Ovary (tissue), 3 donors: ENCODE measurements around the gene ARHGDIB.

ENCODE experiments used
- EP300 ChIP-seq: sonication (generic); formaldehyde crosslinking; IDR thresholded peaks from one replicate; pipeline ENCODE4 v1.6.1; 2017; ENCODE audit warnings: antibody characterized with exemption
- TF ChIP-seq, protein P1 (sequence below), 3 donors: fragments of 450-650 bp in 2 of 3; fragments of 200-600 bp in 1 of 3; IDR thresholded peaks; one replicate each; pipeline versions ENCODE4 v1.5.1 to v1.8.0; 2016 to 2022; ENCODE audit warnings: antibody characterized with exemption in 3 of 3, mild to moderate bottlenecking in 1 of 3
- donor health status: DM: no; HTN: no; CAD: no.

DNA sequence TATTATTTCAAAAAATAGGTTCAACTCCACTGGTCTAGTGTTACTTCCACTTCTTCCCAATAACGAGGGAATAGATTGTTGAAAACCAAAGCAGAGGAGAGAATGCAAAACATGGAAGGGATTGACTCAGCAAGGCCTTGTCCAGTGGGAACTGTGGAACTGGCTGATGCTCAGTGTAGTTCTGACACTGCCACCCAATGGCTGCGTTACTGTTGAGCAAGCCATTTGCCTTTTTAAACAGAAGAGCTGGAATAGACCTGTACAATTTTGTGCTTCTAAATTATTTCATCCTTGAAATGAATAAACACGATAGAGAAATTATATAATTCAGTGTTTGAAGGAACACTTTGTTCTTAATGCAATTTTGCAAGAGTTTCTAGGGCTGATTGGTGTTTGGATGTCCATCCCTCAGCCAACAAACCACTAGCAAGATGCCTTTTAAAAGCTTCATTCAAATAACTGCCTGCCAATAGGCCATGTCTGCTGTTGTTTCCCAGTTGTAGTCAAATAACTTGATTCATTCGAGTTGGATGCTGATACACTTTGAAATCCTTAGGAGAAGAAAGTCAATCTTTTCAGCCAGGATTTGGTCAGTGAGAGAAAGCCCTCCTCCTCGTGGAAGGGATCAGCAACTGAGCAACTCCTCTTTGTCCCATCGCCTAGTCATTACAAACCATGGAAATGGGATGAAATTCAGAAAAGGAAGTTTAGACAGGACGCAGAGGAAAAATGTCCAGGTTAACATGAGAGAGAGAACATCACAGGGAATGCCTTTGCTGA, 68.5 kb downstream of the ARHGDIB start:
- TF ChIP-seq, protein P1, sequence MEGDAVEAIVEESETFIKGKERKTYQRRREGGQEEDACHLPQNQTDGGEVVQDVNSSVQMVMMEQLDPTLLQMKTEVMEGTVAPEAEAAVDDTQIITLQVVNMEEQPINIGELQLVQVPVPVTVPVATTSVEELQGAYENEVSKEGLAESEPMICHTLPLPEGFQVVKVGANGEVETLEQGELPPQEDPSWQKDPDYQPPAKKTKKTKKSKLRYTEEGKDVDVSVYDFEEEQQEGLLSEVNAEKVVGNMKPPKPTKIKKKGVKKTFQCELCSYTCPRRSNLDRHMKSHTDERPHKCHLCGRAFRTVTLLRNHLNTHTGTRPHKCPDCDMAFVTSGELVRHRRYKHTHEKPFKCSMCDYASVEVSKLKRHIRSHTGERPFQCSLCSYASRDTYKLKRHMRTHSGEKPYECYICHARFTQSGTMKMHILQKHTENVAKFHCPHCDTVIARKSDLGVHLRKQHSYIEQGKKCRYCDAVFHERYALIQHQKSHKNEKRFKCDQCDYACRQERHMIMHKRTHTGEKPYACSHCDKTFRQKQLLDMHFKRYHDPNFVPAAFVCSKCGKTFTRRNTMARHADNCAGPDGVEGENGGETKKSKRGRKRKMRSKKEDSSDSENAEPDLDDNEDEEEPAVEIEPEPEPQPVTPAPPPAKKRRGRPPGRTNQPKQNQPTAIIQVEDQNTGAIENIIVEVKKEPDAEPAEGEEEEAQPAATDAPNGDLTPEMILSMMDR (IDR thresholded peaks at IDR 0.05) = peak in 2 of 3 donors; percentile 29 to 34
- TF ChIP-seq EP300 = no peak
